ENCODE measurements around the gene VPS26A.

GRCh38 chr10:69202332-69202731, 78.4 kb downstream of the VPS26A start:
- no peak for TF ChIP-seq CTCF (IDR thresholded peaks at IDR 0.05; ENCODE audit: extremely low read depth in 1 of 2, insufficient read depth in 1 of 2, low read depth in 1 of 2, low read length in 2 of 2)
- TF ChIP-seq EZH2 (IDR thresholded peaks at IDR 0.05; ENCODE audit: borderline replicate concordance, low read depth, low read length, severe bottlenecking), result no peak
